ENCODE data around the gene UBE2E2. TPM values are rescaled to one million over a fixed set of nuclear protein-coding genes. Genes with fewer than 3 reads are reported as not detected.

Gene UBE2E2
- total and polyA plus RNA-seq, 2 of the 13 experiments (the other 11 are each of a cell fraction or from before 2014, with no cell fraction given) = 0.77 to 1.5 TPM

DNA sequence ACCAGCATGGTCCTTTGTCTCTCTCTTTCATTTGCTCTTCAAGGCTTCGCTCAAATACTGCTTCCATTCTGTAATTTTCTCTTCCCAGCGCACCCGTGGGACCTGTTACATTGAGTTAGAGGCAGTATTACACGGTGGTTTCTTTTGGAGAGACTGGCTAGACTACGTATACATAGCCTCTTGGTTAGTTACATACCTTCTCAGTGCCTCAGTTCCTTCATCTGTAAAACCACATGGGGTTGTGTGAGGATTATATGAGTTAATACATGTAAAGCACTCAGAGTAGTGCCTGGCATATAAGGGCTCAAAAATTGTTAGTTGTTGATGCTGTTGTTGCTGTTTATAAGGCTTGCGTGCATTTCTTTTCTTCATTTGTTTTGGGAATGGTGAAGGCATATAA, 33.8 kb downstream of the UBE2E2 start (continued):
- TF ChIP-seq CENPX (CRISPR knock-in tag; IDR thresholded peaks at IDR 0.05) (no peak), KMT2A (CRISPR knock-in tag; IDR thresholded peaks at IDR 0.05) (no peak), ZC3H4 (CRISPR knock-in tag; IDR thresholded peaks at IDR 0.05; ENCODE audit: borderline replicate concordance) (no peak), TEAD3 (CRISPR knock-in tag; optimal IDR thresholded peaks at IDR 0.05; ENCODE audit: borderline replicate concordance) (no peak)

DNA sequence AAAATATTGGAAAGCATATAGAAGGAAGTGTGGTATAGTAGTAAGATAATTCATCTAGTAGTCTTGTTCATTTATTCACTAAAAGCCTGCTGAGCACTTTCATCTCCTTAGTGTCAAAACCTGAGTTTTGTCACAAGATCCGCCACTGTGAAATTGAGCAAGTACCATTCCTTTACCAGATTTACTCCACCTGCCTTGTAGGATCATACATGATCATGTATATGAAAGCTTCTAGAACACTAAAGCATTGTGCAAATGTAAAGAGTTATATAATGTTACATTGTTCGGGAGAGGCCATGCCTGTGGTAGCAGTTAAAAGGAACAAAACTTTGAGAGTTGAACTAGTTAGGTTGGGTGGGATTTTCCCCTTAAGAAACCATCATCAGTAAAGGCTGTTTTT, 35.0 kb downstream of the UBE2E2 start:
- no peak overlapping the region for H3K4me3 ChIP-seq (replicated peaks in 1 of 3; ENCODE audit: insufficient read depth in 1 of 3, low read depth in 2 of 3, low read length in 3 of 3)

GRCh38 chr3:23238578-23238977, 35.5 kb downstream of the UBE2E2 start:
- FAIRE-seq = no peak
- intact Hi-C loops (cut with micrococcal nuclease; ENCODE audit: unreplicated experiment) = no loop called here
- no peak overlapping the region for H3K4me3 ChIP-seq (replicated peaks in 1 of 3; ENCODE audit: insufficient read depth in 1 of 3, low read depth in 2 of 3, low read length in 3 of 3)
- H3K9ac ChIP-seq (ENCODE audit: insufficient read depth, low read depth, low read length) = no peak overlapping the region
- no peak overlapping the region for H2AFZ ChIP-seq (ENCODE audit: low read length)
- 46% methylated on average over 4 of the region's 4 CpGs for WGBS (ENCODE audit: low lambda C conversion rate)
- ChIA-PET POLR2A (no interaction called here), CTCF (ENCODE audit: low intra/inter-chr PET ratio, low total read pairs) (no interaction called here)
- no peaks in the 10 kb centered on the region for H3K36me3 ChIP-seq (replicated peaks in 1 of 2; ENCODE audit: control insufficient read depth in 1 of 2, insufficient read depth in 2 of 2, low read length in 2 of 2)
- H3K4me2 ChIP-seq (ENCODE audit: low read depth, low read length) = no peak overlapping the region
- BruUV-seq (replicated peaks) = no TSS peak
- H3K79me2 ChIP-seq (ENCODE audit: insufficient read depth, low read length) = no peaks in the 10 kb centered on the region
- no peaks in the 10 kb centered on the region for H4K20me1 ChIP-seq (ENCODE audit: insufficient read depth, low read length)
- in situ Hi-C loops (cut with HindIII; ENCODE audit: extremely low pct_ligation_motif_present, low pct_unique_long_range_greater_than_20kb) = no loop called here
- H3K4me1 ChIP-seq (ENCODE audit: insufficient read depth, low read length) = no peaks in the 10 kb centered on the region
- H3K27me3 ChIP-seq (ENCODE audit: control insufficient read depth in 1 of 2, insufficient read depth in 2 of 2, low read length in 2 of 2) = no peaks in the 10 kb centered on the region
- no peaks in the 10 kb centered on the region for H3K9me3 ChIP-seq (ENCODE audit: low read length)
- ATAC-seq = no peak
- no peak for DNase-seq (ENCODE audit: low spot score)
- no peak overlapping the region for H3K27ac ChIP-seq (ENCODE audit: extremely low read length, insufficient read depth, low read length)
- TF ChIP-seq EEA1 (CRISPR knock-in tag; IDR thresholded peaks at IDR 0.05; ENCODE audit: borderline replicate concordance) = no peak
- no peak for TF ChIP-seq BATF2 (CRISPR knock-in tag; IDR thresholded peaks at IDR 0.05)
- TF ChIP-seq ZNF263 (CRISPR knock-in tag; IDR thresholded peaks at IDR 0.05) = no peak
- no peak for TF ChIP-seq KMT2B (CRISPR knock-in tag; IDR thresholded peaks at IDR 0.05)
- no peak for TF ChIP-seq TBP (CRISPR knock-in tag; IDR thresholded peaks at IDR 0.05)
- TF ChIP-seq ZNF720 (CRISPR knock-in tag; IDR thresholded peaks at IDR 0.05) = no peak
- TF ChIP-seq IKZF4 (CRISPR knock-in tag; IDR thresholded peaks at IDR 0.05; ENCODE audit: borderline replicate concordance, low read depth, not compliant biosample characterization) = no peak
- TF ChIP-seq PPARG (CRISPR knock-in tag; conservative IDR thresholded peaks at IDR 0.05) = no peak
- TF ChIP-seq, protein P1, sequence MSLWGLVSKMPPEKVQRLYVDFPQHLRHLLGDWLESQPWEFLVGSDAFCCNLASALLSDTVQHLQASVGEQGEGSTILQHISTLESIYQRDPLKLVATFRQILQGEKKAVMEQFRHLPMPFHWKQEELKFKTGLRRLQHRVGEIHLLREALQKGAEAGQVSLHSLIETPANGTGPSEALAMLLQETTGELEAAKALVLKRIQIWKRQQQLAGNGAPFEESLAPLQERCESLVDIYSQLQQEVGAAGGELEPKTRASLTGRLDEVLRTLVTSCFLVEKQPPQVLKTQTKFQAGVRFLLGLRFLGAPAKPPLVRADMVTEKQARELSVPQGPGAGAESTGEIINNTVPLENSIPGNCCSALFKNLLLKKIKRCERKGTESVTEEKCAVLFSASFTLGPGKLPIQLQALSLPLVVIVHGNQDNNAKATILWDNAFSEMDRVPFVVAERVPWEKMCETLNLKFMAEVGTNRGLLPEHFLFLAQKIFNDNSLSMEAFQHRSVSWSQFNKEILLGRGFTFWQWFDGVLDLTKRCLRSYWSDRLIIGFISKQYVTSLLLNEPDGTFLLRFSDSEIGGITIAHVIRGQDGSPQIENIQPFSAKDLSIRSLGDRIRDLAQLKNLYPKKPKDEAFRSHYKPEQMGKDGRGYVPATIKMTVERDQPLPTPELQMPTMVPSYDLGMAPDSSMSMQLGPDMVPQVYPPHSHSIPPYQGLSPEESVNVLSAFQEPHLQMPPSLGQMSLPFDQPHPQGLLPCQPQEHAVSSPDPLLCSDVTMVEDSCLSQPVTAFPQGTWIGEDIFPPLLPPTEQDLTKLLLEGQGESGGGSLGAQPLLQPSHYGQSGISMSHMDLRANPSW (CRISPR knock-in tag; IDR thresholded peaks at IDR 0.05; ENCODE audit: borderline replicate concordance) = no peak
- TF ChIP-seq ZFP36 (IDR thresholded peaks at IDR 0.05; ENCODE audit: borderline replicate concordance, low read depth, low read length, partially characterized antibody) = no peak
- no peak for TF ChIP-seq MEIS1 (CRISPR knock-in tag; IDR thresholded peaks at IDR 0.05; ENCODE audit: borderline replicate concordance)

More for the DNA sequence above, 35.0 kb downstream of the UBE2E2 start:
- no peak overlapping the region for H3K4me2 ChIP-seq (ENCODE audit: low read depth, low read length)
- no peaks in the 10 kb centered on the region for H4K20me1 ChIP-seq (ENCODE audit: insufficient read depth, low read length)
- ATAC-seq (no peak), DNase-seq (ENCODE audit: low spot score) (no peak), FAIRE-seq (no peak)
- H2AFZ ChIP-seq (ENCODE audit: low read length) = no peak overlapping the region
- H3K27ac ChIP-seq (ENCODE audit: extremely low read length, insufficient read depth, low read length) = no peak overlapping the region
- no peaks in the 10 kb centered on the region for H3K36me3 ChIP-seq (replicated peaks in 1 of 2; ENCODE audit: control insufficient read depth in 1 of 2, insufficient read depth in 2 of 2, low read length in 2 of 2)
- no peaks in the 10 kb centered on the region for H3K9me3 ChIP-seq (ENCODE audit: low read length)
- H3K79me2 ChIP-seq (ENCODE audit: insufficient read depth, low read length) = no peaks in the 10 kb centered on the region
- POLR2A ChIA-PET = no interaction called here
- intact Hi-C loops (cut with micrococcal nuclease; ENCODE audit: unreplicated experiment) = no loop called here
- in situ Hi-C loops (cut with HindIII; ENCODE audit: extremely low pct_ligation_motif_present, low pct_unique_long_range_greater_than_20kb) = no loop called here
- no TSS peak for BruUV-seq (replicated peaks)
- 32% methylated on average over 2 of the region's 2 CpGs for WGBS (ENCODE audit: low lambda C conversion rate)
- CTCF ChIA-PET (ENCODE audit: low intra/inter-chr PET ratio, low total read pairs) = no interaction called here
- no peaks in the 10 kb centered on the region for H3K4me1 ChIP-seq (ENCODE audit: insufficient read depth, low read length)
- TF ChIP-seq FOXA1 (IDR thresholded peaks at IDR 0.05) (no peak), FOXA1 (CRISPR knock-in tag; IDR thresholded peaks at IDR 0.05) (no peak), SNAPC2 (CRISPR knock-in tag; IDR thresholded peaks at IDR 0.05) (no peak), ZNF501 (CRISPR knock-in tag; IDR thresholded peaks at IDR 0.05) (no peak), ZNF557 (CRISPR knock-in tag; IDR thresholded peaks at IDR 0.05) (no peak)
- H3K27me3 ChIP-seq (ENCODE audit: control insufficient read depth in 1 of 2, insufficient read depth in 2 of 2, low read length in 2 of 2) = no peaks in the 10 kb centered on the region
- H3K9ac ChIP-seq (ENCODE audit: insufficient read depth, low read depth, low read length) = no peak overlapping the region

All from HepG2 (cell line).